H9 (cell line): ENCODE data around the gene ZNF280D. TPM values are rescaled to one million over a fixed set of nuclear protein-coding genes. Genes with fewer than 3 reads are reported as not detected.

Source experiments
- DNase-seq: peaks from one replicate; pipeline ENCODE4 v3.0.0-alpha.2; 2017
- H2AFZ ChIP-seq: one replicate; pipeline ENCODE4 v1.6.1; 2013; ENCODE audit warnings: mild to moderate bottlenecking, low read length, control low read depth, moderate library complexity
- H2AK5ac ChIP-seq: 2 replicates; pipeline ENCODE4 v1.6.1; 2013; ENCODE audit warnings: low read length, control low read depth, mixed read lengths; ENCODE audit not compliant: insufficient read length
- H2BK120ac ChIP-seq: one replicate; pipeline ENCODE4 v1.6.1; 2013; ENCODE audit warnings: low read depth, mild to moderate bottlenecking, low read length, control low read depth, inconsistent platforms; ENCODE audit not compliant: poor library complexity, severe bottlenecking
- H2BK12ac ChIP-seq: 2 replicates; pipeline ENCODE4 v1.6.1; 2013; ENCODE audit warnings: low read length, control low read depth, mixed read lengths, low read depth; ENCODE audit not compliant: insufficient read length
- H2BK15ac ChIP-seq: 2 replicates; pipeline ENCODE4 v1.6.1; 2013; ENCODE audit warnings: low read depth, low read length, control low read depth
- H2BK20ac ChIP-seq: one replicate; pipeline ENCODE4 v1.6.1; 2013; ENCODE audit warnings: low read depth, mild to moderate bottlenecking, low read length, control low read depth, inconsistent platforms; ENCODE audit not compliant: poor library complexity, severe bottlenecking
- H2BK5ac ChIP-seq: 2 replicates; pipeline ENCODE4 v1.6.1; 2013; ENCODE audit warnings: low read length, control low read depth, mixed read lengths; ENCODE audit not compliant: insufficient read length
- H3K14ac ChIP-seq: 2 replicates; pipeline ENCODE4 v1.6.1; 2013; ENCODE audit warnings: low read length, control low read depth; ENCODE audit not compliant: insufficient read depth
- H3K18ac ChIP-seq: 2 replicates; pipeline ENCODE4 v1.6.1; 2013; ENCODE audit warnings: low read depth, mild to moderate bottlenecking, mixed read lengths, low read length, control low read depth; ENCODE audit not compliant: insufficient read length
- H3K23ac ChIP-seq: 2 replicates; pipeline ENCODE4 v1.6.1; 2013; ENCODE audit warnings: low read length, control low read depth, mixed read lengths, low read depth; ENCODE audit not compliant: insufficient read length
- H3K23me2 ChIP-seq: 2 replicates; pipeline ENCODE4 v1.6.1; 2013; ENCODE audit warnings: low read depth, mild to moderate bottlenecking, mixed read lengths, low read length, control low read depth; ENCODE audit not compliant: insufficient read length, poor library complexity, severe bottlenecking
- H3K27ac ChIP-seq: 2 replicates; pipeline ENCODE4 v1.5.1; 2013; ENCODE audit warnings: low read length, control low read depth, mixed read lengths, low read depth; ENCODE audit not compliant: insufficient read length
- H3K27me3 ChIP-seq: 2 replicates; pipeline ENCODE4 v1.6.1; 2013; ENCODE audit warnings: low read length, control low read depth, inconsistent platforms; ENCODE audit not compliant: insufficient read depth
- H3K4ac ChIP-seq: 2 replicates; pipeline ENCODE4 v1.6.1; 2013; ENCODE audit warnings: low read depth, mild to moderate bottlenecking, control low read depth, inconsistent platforms, low read length, moderate library complexity
- H3K4me1 ChIP-seq: 2 replicates; pipeline ENCODE4 v1.6.1; 2013; ENCODE audit warnings: low read length, control low read depth, inconsistent platforms; ENCODE audit not compliant: insufficient read depth
- H3K4me2 ChIP-seq: 2 replicates; pipeline ENCODE4 v1.6.1; 2013; ENCODE audit warnings: low read length, control low read depth, mixed read lengths; ENCODE audit not compliant: insufficient read length, insufficient read depth
- H3K56ac ChIP-seq: 2 replicates; pipeline ENCODE4 v1.6.1; 2013; ENCODE audit warnings: low read depth, mild to moderate bottlenecking, mixed read lengths, low read length, control low read depth; ENCODE audit not compliant: insufficient read length
- H3K79me1 ChIP-seq: 2 replicates; pipeline ENCODE4 v1.6.1; 2013; ENCODE audit warnings: low read depth, mild to moderate bottlenecking, moderate library complexity, low read length, control low read depth, inconsistent platforms; ENCODE audit not compliant: insufficient read depth, poor library complexity, severe bottlenecking
- H3K79me2 ChIP-seq: 2 replicates; pipeline ENCODE4 v1.6.1; 2013; ENCODE audit warnings: low read length, control low read depth, inconsistent platforms; ENCODE audit not compliant: insufficient read depth
- H3K9ac ChIP-seq: 2 replicates; pipeline ENCODE4 v1.6.1; 2013; ENCODE audit warnings: low read length, control low read depth, mixed read lengths; ENCODE audit not compliant: insufficient read length; ENCODE audit errors: extremely low read depth
- H3K9me3 ChIP-seq: one replicate; pipeline ENCODE4 v1.6.1; 2013; ENCODE audit warnings: low read depth, low read length, inconsistent platforms; ENCODE audit not compliant: control insufficient read depth
- H3T11ph ChIP-seq: one replicate; pipeline ENCODE4 v1.6.1; 2013; ENCODE audit warnings: mild to moderate bottlenecking, low read length, control low read depth, inconsistent platforms
- H4K20me1 ChIP-seq: one replicate; pipeline ENCODE4 v1.6.1; 2013; ENCODE audit not compliant: control insufficient read depth, insufficient read length, insufficient read depth
- H4K5ac ChIP-seq: 2 replicates; pipeline ENCODE4 v1.6.1; 2013; ENCODE audit warnings: low read depth, mild to moderate bottlenecking, mixed read lengths, low read length, control low read depth; ENCODE audit not compliant: insufficient read length
- H4K8ac ChIP-seq: replicated peaks from 2 replicates; pipeline ENCODE4 v1.6.1; 2013; ENCODE audit warnings: low read length, control low read depth, mixed read lengths, low read depth; ENCODE audit not compliant: insufficient read length
- H4K91ac ChIP-seq: 2 replicates; pipeline ENCODE4 v1.6.1; 2013; ENCODE audit warnings: low read depth, mild to moderate bottlenecking, moderate library complexity, mixed read lengths, low read length, control low read depth; ENCODE audit not compliant: insufficient read length
- H3K27ac Mint-ChIP-seq, 3 experiments: 2 replicates in 2 of 3; 3 replicates in 1 of 3; pipeline ENCODE4 v1.8.0; 2020 to 2021; ENCODE audit warnings: mixed read lengths in 3 of 3, mild to moderate bottlenecking in 1 of 3, moderate library complexity in 1 of 3
- H3K27me3 Mint-ChIP-seq: 2 replicates; pipeline ENCODE4 v1.8.0; 2021; ENCODE audit warnings: low read depth, mild to moderate bottlenecking, moderate library complexity, mixed read lengths
- H3K36me3 Mint-ChIP-seq, 3 experiments: 2 replicates in 2 of 3; 3 replicates in 1 of 3; pipeline ENCODE4 v1.8.0; 2020 to 2021; ENCODE audit warnings: low read depth in 3 of 3, mixed read lengths in 3 of 3; ENCODE audit not compliant: insufficient read depth in 1 of 3
- H3K4me1 Mint-ChIP-seq, 2 experiments: 2 replicates each; pipeline ENCODE4 v1.8.0; 2020; ENCODE audit warnings: mixed read lengths in 2 of 2
- H3K4me3 Mint-ChIP-seq, 2 experiments: 2 replicates in 1 of 2; 3 replicates in 1 of 2; pipeline ENCODE4 v1.8.0; 2020 to 2021; ENCODE audit warnings: mild to moderate bottlenecking in 2 of 2, mixed read lengths in 2 of 2, moderate library complexity in 1 of 2
- H3K9me3 Mint-ChIP-seq, 2 experiments: 2 replicates in 1 of 2; 3 replicates in 1 of 2; pipeline ENCODE4 v1.8.0; 2020; ENCODE audit warnings: mild to moderate bottlenecking in 2 of 2, mixed read lengths in 2 of 2, moderate library complexity in 1 of 2
- CTCF ChIP-seq: fragments of 200-600 bp; sonication (generic); conservative IDR thresholded peaks from 3 replicates; pipeline ENCODE4 v1.8.0; 2021; ENCODE audit warnings: antibody characterized with exemption, mild to moderate bottlenecking
- WGBS: extraction: QIAGEN DNeasy Blood & Tissue Kit; methylation state at CpG from one replicate; pipeline ENCODE4 v1.1.7; 2013; ENCODE audit warnings: missing lambda C conversion rate, low lambda C conversion rate, mixed read lengths; ENCODE audit not compliant: insufficient read length; ENCODE audit errors: extremely low coverage; 5-methylcytosine and 5-hydroxymethylcytosine counted together
- long read RNA-seq: library from polyadenylated mRNA; unstranded; transcript quantifications from one replicate; pipeline ENCODE4 v2.0.0, GENCODE V29; 2020
- total RNA-seq: library from RNA; stranded (reverse); gene quantifications from 2 replicates; pipeline ENCODE4 v1.2.1, GENCODE V29; 2021

ZNF280D gene
- total RNA-seq = 5.7 and 6.1 TPM in 2 replicates
- long read RNA-seq, partial matches to known transcripts = 8 of 10 reads
- long read RNA-seq, other reads (novel, unspliced or antisense) = 0 of 10 reads

- H3K4me2 ChIP-seq = no peak within 1 kb of the TSS
Measured at GRCh38 chr15:56733136-56734012, at the start of gene ZNF280D. TSS of gene ZNF280D (minus strand) at chr15:56733509. CDS start at chr15:56707109, 26,400 bp downstream.

More at GRCh38 chr15:56733136-56734012, at the start of gene ZNF280D:
- H3K36me3 Mint-ChIP-seq = peaks cover 6 to 24% (median 11%) of the 10 kb centered on the region in 3 experiments; a peak in 6 of 7 replicates
- H3K27me3 Mint-ChIP-seq = no peaks in the 10 kb centered on the region
- H2BK15ac ChIP-seq = no peak within 1 kb of the TSS
- H3K27ac Mint-ChIP-seq = peak within 1 kb of the TSS; percentile 75 to 98 (median 94)
- DNase-seq = no peak
- no CpG with 5 or more reads among the region's 101 CpGs for WGBS
- no peaks in the 10 kb centered on the region for H3K23me2 ChIP-seq
- H4K5ac ChIP-seq = no peak within 1 kb of the TSS
- H3K9me3 ChIP-seq = peaks cover 6% of the 10 kb centered on the region
- H3K27ac ChIP-seq = no peak within 1 kb of the TSS
- no peak within 1 kb of the TSS for H3K56ac ChIP-seq
- no peak for TF ChIP-seq CTCF
- peak within 1 kb of the TSS; percentile 70 to 75 for H3K4me3 Mint-ChIP-seq
- peaks cover 15 to 27% of the 10 kb centered on the region in 2 experiments for H3K9me3 Mint-ChIP-seq
- no peaks in the 10 kb centered on the region for H3K79me1 ChIP-seq
- no peaks in the 10 kb centered on the region for H3K4me1 ChIP-seq
- no peak within 1 kb of the TSS for H2BK12ac ChIP-seq
- H4K91ac ChIP-seq = no peak within 1 kb of the TSS
- H2BK5ac ChIP-seq = no peak within 1 kb of the TSS
- H3K9ac ChIP-seq = peak within 1 kb of the TSS; percentile 41
- no peak within 1 kb of the TSS for H3K23ac ChIP-seq
- no peak within 1 kb of the TSS for H2AFZ ChIP-seq
- H2BK20ac ChIP-seq = no peak within 1 kb of the TSS
- no peaks in the 10 kb centered on the region for H3K27me3 ChIP-seq
- H3K4ac ChIP-seq = no peak within 1 kb of the TSS
- no peaks in the 10 kb centered on the region for H4K20me1 ChIP-seq
- peaks cover 5 to 15% of the 10 kb centered on the region in 2 experiments for H3K4me1 Mint-ChIP-seq
- H3K14ac ChIP-seq = peak within 1 kb of the TSS; percentile 78; the same call in 1 of the 2 replicates
- no peak within 1 kb of the TSS for H2AK5ac ChIP-seq
- no peak within 1 kb of the TSS for H4K8ac ChIP-seq
- H3T11ph ChIP-seq = no peak within 1 kb of the TSS
- peak within 1 kb of the TSS; percentile 46 for H3K18ac ChIP-seq
- H3K79me2 ChIP-seq = no peaks in the 10 kb centered on the region
- no peak within 1 kb of the TSS for H2BK120ac ChIP-seq
